HUES6 (cell line): ENCODE measurements around the gene CALHM6.

Experiments
- H3K27ac ChIP-seq: 2 replicates; pipeline ENCODE4 v1.7.0; 2013; ENCODE audit warnings: low read depth, mild to moderate bottlenecking, low read length, inconsistent platforms
- H3K27me3 ChIP-seq: 2 replicates; pipeline ENCODE4 v1.6.1; 2013; ENCODE audit warnings: low read length; ENCODE audit not compliant: control insufficient read depth, insufficient read depth
- H3K36me3 ChIP-seq: 2 replicates; pipeline ENCODE4 v1.6.1; 2013; ENCODE audit warnings: low read length; ENCODE audit not compliant: control insufficient read depth, insufficient read depth
- H3K4me1 ChIP-seq: 2 replicates; pipeline ENCODE4 v1.6.1; 2013; ENCODE audit warnings: low read length; ENCODE audit not compliant: control insufficient read depth, insufficient read depth
- H3K4me3 ChIP-seq: 2 replicates; pipeline ENCODE4 v1.5.1; 2013; ENCODE audit warnings: low read depth, low read length
- H3K9ac ChIP-seq: one replicate; pipeline ENCODE4 v1.6.1; 2013; ENCODE audit warnings: mild to moderate bottlenecking, low read length
- H3K9me3 ChIP-seq: 2 replicates; pipeline ENCODE4 v1.6.1; 2013; ENCODE audit warnings: low read depth, low read length; ENCODE audit not compliant: control insufficient read depth, insufficient read depth

The CALHM6 gene

DNA sequence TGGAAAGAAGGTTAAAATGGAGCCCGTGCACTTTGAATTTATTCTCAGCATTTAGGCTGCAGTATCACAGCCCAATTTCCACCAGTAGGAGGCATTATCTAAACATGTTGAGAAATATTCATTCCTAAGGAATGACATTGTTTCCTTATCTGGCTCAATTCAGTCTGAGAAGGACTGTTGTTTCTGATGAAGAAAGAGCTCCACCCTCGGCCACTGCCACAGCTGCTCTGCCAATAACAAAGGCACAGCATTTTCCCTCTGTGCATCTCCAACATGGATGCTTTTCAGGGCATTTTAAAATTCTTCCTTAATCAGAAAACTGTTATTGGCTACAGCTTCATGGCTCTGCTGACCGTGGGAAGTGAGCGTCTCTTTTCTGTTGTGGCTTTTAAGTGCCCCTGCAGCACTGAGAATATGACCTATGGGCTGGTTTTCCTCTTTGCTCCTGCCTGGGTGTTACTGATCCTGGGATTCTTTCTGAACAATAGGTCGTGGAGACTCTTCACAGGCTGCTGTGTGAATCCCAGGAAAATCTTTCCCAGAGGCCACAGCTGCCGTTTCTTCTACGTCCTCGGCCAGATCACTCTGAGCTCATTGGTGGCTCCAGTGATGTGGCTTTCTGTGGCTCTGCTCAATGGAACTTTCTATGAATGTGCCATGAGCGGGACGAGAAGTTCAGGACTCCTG is 50.4 kb downstream of the CALHM6 start, which contains the start of gene CALHM5:
Gene CALHM5, plus strand, starts transcription at position 216 of the 687 bp plus-strand sequence. Its CDS starts 58 bp downstream, at position 274.
- peak within 1 kb of the TSS; percentile 5 for H3K9ac ChIP-seq
- H3K4me3 ChIP-seq: peak within 1 kb of the TSS; percentile 5; the same call in 1 of the 2 replicates
- H3K27ac ChIP-seq: no peak within 1 kb of the TSS; the same call in 1 of the 2 replicates
- no peaks in the 10 kb centered on the region for H3K27me3 ChIP-seq
- H3K9me3 ChIP-seq: no peaks in the 10 kb centered on the region
- H3K4me1 ChIP-seq: peaks cover 14% of the 10 kb centered on the region
- no peaks in the 10 kb centered on the region for H3K36me3 ChIP-seq

DNA sequence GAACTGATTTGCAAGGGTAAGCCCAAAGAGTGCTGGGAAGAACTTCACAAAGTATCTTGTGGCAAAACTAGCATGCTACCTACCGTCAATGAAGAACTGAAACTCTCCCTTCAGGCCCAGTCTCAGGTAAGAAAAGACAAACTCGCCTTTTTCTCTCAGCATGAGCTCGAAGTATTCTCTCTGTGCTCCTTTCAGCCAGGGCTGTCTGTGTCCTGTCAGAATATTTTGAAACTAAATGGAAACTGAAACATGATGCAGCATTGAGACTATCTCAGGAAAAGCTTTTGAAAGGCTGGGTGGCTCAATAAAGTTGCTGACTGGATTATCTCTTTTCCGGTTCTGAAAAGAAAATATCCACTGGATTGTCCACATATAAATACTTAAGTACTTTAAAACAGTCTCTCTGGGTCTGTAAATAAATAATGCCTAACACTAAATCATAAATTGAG is 51.0 kb downstream of the CALHM6 start:
- H3K27ac ChIP-seq: no peak overlapping the region; the same call in 1 of the 2 replicates
- H3K9ac ChIP-seq: peak overlapping the region; percentile 5
- peak overlapping the region; percentile 5; the same call in 1 of the 2 replicates for H3K4me3 ChIP-seq
- no peaks in the 10 kb centered on the region for H3K27me3 ChIP-seq
- H3K9me3 ChIP-seq: no peaks in the 10 kb centered on the region
- peaks cover 14% of the 10 kb centered on the region for H3K4me1 ChIP-seq
- no peaks in the 10 kb centered on the region for H3K36me3 ChIP-seq

DNA sequence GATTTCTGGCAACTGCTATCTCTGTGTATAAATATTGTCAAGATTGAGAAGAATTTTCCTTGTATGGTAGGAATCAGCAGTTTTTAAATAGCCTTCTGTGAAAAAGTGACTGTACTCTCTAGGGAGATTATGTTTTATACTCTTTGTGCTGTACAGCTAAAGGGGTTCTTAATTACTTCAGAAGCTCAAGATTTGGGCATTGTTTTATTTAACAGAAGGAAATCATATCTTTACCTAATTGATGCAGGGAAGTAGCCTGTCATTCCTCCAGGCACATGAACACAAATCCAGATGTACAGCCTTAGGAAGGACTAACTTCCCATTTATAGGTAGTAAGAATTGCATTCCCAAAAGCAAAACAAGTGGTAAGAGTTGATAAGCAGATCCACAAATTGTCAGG is 51.6 kb downstream of the CALHM6 start:
- H3K4me3 ChIP-seq: no peak overlapping the region
- H3K27ac ChIP-seq: no peak overlapping the region

More for the DNA sequence above, 51.6 kb downstream of the CALHM6 start:
- Histone ChIP-seq H3K36me3 (no peaks in the 10 kb centered on the region), H3K9me3 (no peaks in the 10 kb centered on the region), H3K9ac (no peak overlapping the region), H3K27me3 (no peaks in the 10 kb centered on the region), H3K4me1 (peaks cover 14% of the 10 kb centered on the region)
